Astrocyte of the cerebellum (primary cell): ENCODE measurements around the gene EIF4G1.

Experiments
- DNase-seq: peaks from one replicate; pipeline ENCODE4 v3.0.0-alpha.2; 2011; ENCODE audit warnings: low read depth
- H3K4me3 ChIP-seq: 2 replicates; pipeline ENCODE4 v1.5.1; 2011; ENCODE audit warnings: mild to moderate bottlenecking, low read depth, low read length, moderate library complexity
- in situ Hi-C: cut with HindIII; loops from 2 replicates; pipeline ENCODE4 v1.10.0; 2017; ENCODE audit warnings: low sequenced_read_pairs
- TF ChIP-seq, protein P1 (sequence below): IDR thresholded peaks from 2 replicates; pipeline ENCODE4 v1.5.1; 2012; ENCODE audit warnings: low read length, low read depth, moderate library complexity, mild to moderate bottlenecking; ENCODE audit errors: missing control alignments

Gene EIF4G1

DNA sequence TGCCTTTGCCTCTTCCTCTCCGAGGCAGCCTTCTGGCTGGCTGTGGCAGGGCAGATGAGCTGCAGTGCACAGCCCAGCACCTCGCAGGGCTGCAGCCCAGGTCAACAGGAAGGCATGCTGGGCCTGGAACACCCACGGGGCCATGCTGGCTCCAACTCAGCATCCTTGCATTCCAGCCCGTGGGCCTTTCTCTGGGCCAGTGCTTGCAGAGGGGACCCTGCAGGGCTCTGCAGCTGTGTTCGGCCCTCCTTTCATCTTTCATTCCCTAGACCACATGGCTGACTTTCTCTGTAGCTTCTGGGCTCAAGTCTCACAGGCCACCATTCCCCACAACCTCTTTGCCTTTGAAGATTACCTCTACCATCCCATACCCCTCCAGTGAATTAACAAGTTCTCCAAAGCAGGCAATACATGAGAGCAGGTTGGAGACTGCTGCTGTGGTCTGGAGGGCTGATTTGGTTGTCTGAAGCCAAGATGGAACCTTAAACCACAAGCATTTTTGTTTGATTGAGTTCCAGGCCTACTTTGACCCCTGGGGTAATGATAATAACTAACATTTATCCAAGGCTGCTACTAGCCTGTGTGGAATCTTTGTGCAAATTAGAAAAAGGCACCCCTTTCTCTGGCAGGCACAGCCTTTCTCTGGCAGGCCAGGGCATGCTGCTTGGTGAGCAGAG, 28.9 kb downstream of the EIF4G1 start:
- DNase-seq = peak; percentile 87
- TF ChIP-seq, protein P1, sequence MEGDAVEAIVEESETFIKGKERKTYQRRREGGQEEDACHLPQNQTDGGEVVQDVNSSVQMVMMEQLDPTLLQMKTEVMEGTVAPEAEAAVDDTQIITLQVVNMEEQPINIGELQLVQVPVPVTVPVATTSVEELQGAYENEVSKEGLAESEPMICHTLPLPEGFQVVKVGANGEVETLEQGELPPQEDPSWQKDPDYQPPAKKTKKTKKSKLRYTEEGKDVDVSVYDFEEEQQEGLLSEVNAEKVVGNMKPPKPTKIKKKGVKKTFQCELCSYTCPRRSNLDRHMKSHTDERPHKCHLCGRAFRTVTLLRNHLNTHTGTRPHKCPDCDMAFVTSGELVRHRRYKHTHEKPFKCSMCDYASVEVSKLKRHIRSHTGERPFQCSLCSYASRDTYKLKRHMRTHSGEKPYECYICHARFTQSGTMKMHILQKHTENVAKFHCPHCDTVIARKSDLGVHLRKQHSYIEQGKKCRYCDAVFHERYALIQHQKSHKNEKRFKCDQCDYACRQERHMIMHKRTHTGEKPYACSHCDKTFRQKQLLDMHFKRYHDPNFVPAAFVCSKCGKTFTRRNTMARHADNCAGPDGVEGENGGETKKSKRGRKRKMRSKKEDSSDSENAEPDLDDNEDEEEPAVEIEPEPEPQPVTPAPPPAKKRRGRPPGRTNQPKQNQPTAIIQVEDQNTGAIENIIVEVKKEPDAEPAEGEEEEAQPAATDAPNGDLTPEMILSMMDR = no peak
- no peak overlapping the region for H3K4me3 ChIP-seq
- in situ Hi-C loops = no loop called here

DNA sequence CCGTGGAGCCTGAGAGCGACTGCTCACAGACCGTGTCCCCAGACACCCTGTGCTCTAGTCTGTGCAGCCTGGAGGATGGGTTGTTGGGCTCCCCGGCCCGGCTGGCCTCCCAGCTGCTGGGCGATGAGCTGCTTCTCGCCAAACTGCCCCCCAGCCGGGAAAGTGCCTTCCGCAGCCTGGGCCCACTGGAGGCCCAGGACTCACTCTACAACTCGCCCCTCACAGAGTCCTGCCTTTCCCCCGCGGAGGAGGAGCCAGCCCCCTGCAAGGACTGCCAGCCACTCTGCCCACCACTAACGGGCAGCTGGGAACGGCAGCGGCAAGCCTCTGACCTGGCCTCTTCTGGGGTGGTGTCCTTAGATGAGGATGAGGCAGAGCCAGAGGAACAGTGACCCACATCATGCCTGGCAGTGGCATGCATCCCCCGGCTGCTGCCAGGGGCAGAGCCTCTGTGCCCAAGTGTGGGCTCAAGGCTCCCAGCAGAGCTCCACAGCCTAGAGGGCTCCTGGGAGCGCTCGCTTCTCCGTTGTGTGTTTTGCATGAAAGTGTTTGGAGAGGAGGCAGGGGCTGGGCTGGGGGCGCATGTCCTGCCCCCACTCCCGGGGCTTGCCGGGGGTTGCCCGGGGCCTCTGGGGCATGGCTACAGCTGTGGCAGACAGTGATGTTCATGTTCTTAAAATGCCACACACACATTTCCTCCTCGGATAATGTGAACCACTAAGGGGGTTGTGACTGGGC, 30.3 kb downstream of the EIF4G1 start:
- in situ Hi-C loops = no loop called here
- no peak for DNase-seq
- H3K4me3 ChIP-seq = no peak overlapping the region
- TF ChIP-seq, protein P1 = no peak

DNA sequence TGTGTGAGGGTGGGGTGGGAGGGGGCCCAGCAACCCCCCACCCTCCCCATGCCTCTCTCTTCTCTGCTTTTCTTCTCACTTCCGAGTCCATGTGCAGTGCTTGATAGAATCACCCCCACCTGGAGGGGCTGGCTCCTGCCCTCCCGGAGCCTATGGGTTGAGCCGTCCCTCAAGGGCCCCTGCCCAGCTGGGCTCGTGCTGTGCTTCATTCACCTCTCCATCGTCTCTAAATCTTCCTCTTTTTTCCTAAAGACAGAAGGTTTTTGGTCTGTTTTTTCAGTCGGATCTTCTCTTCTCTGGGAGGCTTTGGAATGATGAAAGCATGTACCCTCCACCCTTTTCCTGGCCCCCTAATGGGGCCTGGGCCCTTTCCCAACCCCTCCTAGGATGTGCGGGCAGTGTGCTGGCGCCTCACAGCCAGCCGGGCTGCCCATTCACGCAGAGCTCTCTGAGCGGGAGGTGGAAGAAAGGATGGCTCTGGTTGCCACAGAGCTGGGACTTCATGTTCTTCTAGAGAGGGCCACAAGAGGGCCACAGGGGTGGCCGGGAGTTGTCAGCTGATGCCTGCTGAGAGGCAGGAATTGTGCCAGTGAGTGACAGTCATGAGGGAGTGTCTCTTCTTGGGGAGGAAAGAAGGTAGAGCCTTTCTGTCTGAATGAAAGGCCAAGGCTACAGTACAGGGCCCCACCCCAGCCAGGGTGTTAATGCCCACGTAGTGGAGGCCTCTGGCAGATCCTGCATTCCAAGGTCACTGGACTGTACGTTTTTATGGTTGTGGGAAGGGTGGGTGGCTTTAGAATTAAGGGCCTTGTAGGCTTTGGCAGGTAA, 31.1 kb downstream of the EIF4G1 start:
- DNase-seq = no peak
- in situ Hi-C loops = no loop called here
- no peak overlapping the region for H3K4me3 ChIP-seq
- TF ChIP-seq, protein P1 = peak; percentile 59

DNA sequence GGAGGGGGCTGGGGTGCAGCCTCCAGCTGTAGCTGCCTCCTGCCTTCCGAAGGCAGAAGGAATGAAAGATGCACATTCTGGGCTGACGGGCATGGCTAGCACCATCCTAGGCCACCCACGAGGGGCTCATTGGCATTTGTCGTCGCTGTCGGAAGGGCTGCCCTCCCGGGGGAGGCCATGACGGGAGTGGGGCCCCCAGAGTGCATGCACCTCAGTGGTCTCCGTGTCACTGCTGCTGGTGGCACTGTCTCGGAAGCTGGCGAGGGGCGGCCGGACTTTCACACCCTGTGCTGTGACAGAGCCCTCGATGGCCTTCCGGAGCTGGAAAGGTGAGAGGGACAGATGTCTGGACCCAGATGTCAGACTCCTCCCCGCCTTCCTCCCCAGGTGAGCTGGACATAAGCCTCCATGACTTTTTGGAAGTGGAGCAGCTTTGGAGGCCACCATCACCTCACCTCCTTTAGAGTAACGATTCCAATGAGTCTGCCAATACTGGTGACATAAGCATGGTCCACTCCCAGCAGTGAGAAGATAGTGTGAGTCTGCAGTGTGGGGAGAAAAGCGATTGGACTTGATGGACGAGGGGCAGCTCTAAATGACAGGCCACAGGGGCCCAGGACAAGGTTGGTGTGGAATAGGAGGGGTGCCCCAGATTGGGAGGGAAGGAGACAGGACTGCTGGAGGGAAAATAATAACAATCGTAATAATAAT, 32.2 kb downstream of the EIF4G1 start:
- no peak overlapping the region for H3K4me3 ChIP-seq
- TF ChIP-seq, protein P1 = no peak
- no peak for DNase-seq
- in situ Hi-C loops = no loop called here

DNA sequence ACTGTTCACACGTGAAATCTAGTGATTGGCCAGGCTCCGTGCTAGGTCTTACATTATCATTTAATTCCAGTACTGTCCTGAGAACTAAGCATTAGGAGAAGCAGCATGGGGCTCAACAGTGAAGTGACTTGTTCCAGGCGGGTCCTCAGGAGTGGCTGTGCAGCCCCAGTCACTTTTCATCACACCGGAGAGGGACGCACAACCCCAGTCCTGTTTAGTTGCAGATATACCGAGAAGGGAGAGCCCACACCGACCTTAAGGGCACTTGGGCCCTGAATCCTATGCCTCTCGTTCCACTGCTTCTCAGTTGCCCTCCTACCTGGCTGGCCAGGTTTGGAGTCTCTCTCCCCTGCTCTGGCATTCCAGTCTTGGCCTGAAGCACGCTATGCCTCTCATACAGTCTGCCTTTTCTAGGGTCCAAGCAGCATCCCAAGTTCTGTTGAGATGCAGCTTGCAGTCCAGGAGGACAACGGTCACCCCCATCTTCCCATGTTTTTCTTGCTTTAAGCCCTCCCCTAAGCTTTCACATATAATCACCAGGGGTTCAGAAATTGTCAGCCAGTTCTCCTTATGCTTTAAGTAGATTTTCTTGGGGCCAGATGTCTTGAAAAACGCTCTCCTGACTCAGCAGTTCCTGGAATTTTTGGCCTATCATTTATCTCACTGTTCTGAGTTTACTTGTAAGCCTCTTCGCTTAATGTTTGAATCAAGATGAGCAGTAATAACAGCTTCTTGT, 33.1 kb downstream of the EIF4G1 start:
- H3K4me3 ChIP-seq = no peak overlapping the region
- TF ChIP-seq, protein P1 = no peak
- in situ Hi-C loops = no loop called here
- no peak for DNase-seq
